Heart left ventricle (tissue), 16 donors: ENCODE results near the gene MYOCD. TPM values are rescaled to one million over a fixed set of nuclear protein-coding genes. Genes with fewer than 3 reads are reported as not detected.

Experiments
- ATAC-seq, 4 donors: fragments of 200-7000 bp; cut with Tn5 transposase; one replicate each; pipeline ENCODE4 v1.9.1; 2020 to 2022; ENCODE audit warnings: moderate library complexity in 4 of 4, mild to moderate bottlenecking in 3 of 4, moderate number of reproducible peaks in 1 of 4
- DNase-seq, 5 donors: peaks; one replicate each; pipeline ENCODE4 v3.0.0-alpha.2; 2020
- H3K27ac ChIP-seq, 12 donors: fragments of 200-600 bp; sonication (generic) in 4 of 12; one replicate each; pipeline versions ENCODE4 v1.5.0 to v1.8.0; 2016 to 2022; ENCODE audit warnings: mild to moderate bottlenecking in 2 of 12
- H3K27me3 ChIP-seq, 9 donors: fragments of 200-600 bp; sonication (generic) in 2 of 9; one replicate each; pipeline versions ENCODE4 v1.5.1 to v1.8.0; 2016 to 2022; ENCODE audit warnings: mild to moderate bottlenecking in 3 of 9
- H3K36me3 ChIP-seq, 9 donors: fragments of 200-600 bp; sonication (generic) in 2 of 9; one replicate each; pipeline versions ENCODE4 v1.5.0 to v1.8.0; 2018 to 2022; ENCODE audit warnings: mild to moderate bottlenecking in 2 of 9
- H3K4me1 ChIP-seq, 12 donors: fragments of 200-600 bp; sonication (generic) in 4 of 12; one replicate each; pipeline versions ENCODE4 v1.5.0 to v1.8.0; 2016 to 2022; ENCODE audit warnings: mild to moderate bottlenecking in 3 of 12
- H3K4me3 ChIP-seq, 12 donors: fragments of 200-600 bp; sonication (generic) in 4 of 12; one replicate each; pipeline versions ENCODE4 v1.5.0 to v1.8.0; 2017 to 2022; ENCODE audit warnings: mild to moderate bottlenecking in 9 of 12, moderate library complexity in 4 of 12
- H3K9me3 ChIP-seq, 12 donors: fragments of 200-600 bp; sonication (generic) in 4 of 12; one replicate each; pipeline versions ENCODE4 v1.5.0 to v1.8.0; 2016 to 2022; ENCODE audit warnings: mild to moderate bottlenecking in 1 of 12
- POLR2A ChIP-seq, 2 donors: fragments of 450-650 bp; IDR thresholded peaks; one replicate each; pipeline ENCODE4 v1.6.1; 2017; ENCODE audit warnings: antibody characterized with exemption in 2 of 2, mild to moderate bottlenecking in 2 of 2, moderate library complexity in 2 of 2
- WGBS, 4 donors: extraction: QIAGEN DNeasy Blood & Tissue Kit in 2 of 4; methylation state at CpG; one replicate each; pipeline versions ENCODE4 v1.1.5 to v1.1.7; 2013 to 2018; 5-methylcytosine and 5-hydroxymethylcytosine counted together
- intact Hi-C, 10 donors: fragments of 100-400 bp; cut with DNase I; formaldehyde crosslinking; loops; one replicate each; pipeline versions ENCODE4 v1.11.1 to v1.14.2; 2022
- polyA plus RNA-seq, 2 donors: library from polyadenylated mRNA; stranded (reverse); fragments of 200-250 nt; gene quantifications; one replicate each; pipeline ENCODE4 v1.2.3, GENCODE V29; 2013
- total RNA-seq, 9 donors: library from RNA; depleted of rRNA in 2 of 9; stranded (reverse); fragments of >200 nt in 2 of 9; fragmentation: NEBNext Ultra II Directional in 3 of 9; extraction: Animal tissue kit (Norgen Biotek cat#: 25700) in 3 of 9; gene quantifications; one replicate each; pipeline versions ENCODE4 v1.1.0 to v1.2.4, GENCODE V29; 2016 to 2023
- TF ChIP-seq, protein P1 (sequence below), 12 donors: fragments of 200-600 bp; sonication (generic) in 4 of 12; IDR thresholded peaks; one replicate each; pipeline versions ENCODE4 v1.5.0 to v1.8.0; 2018 to 2022; ENCODE audit warnings: antibody characterized with exemption in 12 of 12, mild to moderate bottlenecking in 5 of 12
- donor health status: ischemic (EF 13 %, LVEDD 7.1; RV severe dilation, severe dysfunction).
- donor health status: healthy with polysubstance abuse.
- donor health status: DM: no; HTN: yes; CAD: no.
- donor health status: DM: no; HTN: no; CAD: no.
- donor health status: ischemic (EF 25% LVEDD 6.9; RV normal size, moderate dysfunction).
- donor health status: ischemic (EF 25% LVEDD 5.7; RV mildly dilated, moderate dysfunction).
- donor health status: healthy.
- donor health status: DM: yes; HTN: yes; CAD: no.
- donor health status: ischemic (EF 35%, LVEDD 5.7; RV mildly dilated, moderate dysfunction).
- donor health status: nonischemic (EF 11% LVEDD 7.7; RV severe dilation, severe dysfunction).
- donor health status: DM: yes; HTN: yes; CAD: no.
- donor health status: PGD.
- donor health status: ischemic (EF 29% LVEDD 5.4; RV normal size, mild dysfunction).
- donor health status: nonischemic (EF 23%, LVEDD 6.1; RV moderate dilation, normal function).

Gene MYOCD
- total and polyA plus RNA-seq, 11 donors: 12.9 to 77.2 (median 45.9) TPM

DNA sequence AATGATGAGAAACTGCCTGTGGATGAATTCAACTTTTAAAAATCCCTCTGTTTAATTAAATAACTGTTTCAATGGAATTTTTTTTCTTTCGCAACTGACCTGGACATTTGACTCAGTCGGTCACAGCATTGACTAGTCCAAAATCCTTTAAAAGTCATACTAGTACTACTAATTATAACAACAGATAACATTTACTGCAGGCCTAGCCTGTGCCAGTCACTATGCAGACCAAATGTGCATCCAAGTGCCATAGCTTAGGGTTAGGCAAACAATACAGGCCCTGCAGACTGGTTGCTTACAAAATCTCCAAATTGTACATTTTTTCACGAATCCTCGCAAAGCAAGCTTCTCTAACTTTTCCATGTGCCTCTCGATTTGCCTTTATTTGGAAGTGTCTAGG, 56.6 kb downstream of the MYOCD start:
- Histone ChIP-seq H3K9me3 (no peaks in the 10 kb centered on the region), H3K4me1 (peaks cover 0 to 16% (median 4%) of the 10 kb centered on the region in 12 donors), H3K27ac (peak overlapping the region in 6 of 12 donors; percentile 11 to 48 (median 36)), H3K36me3 (peaks cover 0 to 54% (median 3%) of the 10 kb centered on the region in 9 donors), H3K4me3 (no peak overlapping the region), H3K27me3 (no peaks in the 10 kb centered on the region)
- TF ChIP-seq POLR2A (IDR thresholded peaks at IDR 0.05): no peak
- TF ChIP-seq, protein P1, sequence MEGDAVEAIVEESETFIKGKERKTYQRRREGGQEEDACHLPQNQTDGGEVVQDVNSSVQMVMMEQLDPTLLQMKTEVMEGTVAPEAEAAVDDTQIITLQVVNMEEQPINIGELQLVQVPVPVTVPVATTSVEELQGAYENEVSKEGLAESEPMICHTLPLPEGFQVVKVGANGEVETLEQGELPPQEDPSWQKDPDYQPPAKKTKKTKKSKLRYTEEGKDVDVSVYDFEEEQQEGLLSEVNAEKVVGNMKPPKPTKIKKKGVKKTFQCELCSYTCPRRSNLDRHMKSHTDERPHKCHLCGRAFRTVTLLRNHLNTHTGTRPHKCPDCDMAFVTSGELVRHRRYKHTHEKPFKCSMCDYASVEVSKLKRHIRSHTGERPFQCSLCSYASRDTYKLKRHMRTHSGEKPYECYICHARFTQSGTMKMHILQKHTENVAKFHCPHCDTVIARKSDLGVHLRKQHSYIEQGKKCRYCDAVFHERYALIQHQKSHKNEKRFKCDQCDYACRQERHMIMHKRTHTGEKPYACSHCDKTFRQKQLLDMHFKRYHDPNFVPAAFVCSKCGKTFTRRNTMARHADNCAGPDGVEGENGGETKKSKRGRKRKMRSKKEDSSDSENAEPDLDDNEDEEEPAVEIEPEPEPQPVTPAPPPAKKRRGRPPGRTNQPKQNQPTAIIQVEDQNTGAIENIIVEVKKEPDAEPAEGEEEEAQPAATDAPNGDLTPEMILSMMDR (IDR thresholded peaks at IDR 0.05): no peak
- ATAC-seq (peak; percentile 41 to 77 (median 56)), DNase-seq (no peak)
- 71 to 83% (median 81%) methylated on average over 5 of the region's 5 CpGs for WGBS, 4 donors
- intact Hi-C loops: no loop called here

DNA sequence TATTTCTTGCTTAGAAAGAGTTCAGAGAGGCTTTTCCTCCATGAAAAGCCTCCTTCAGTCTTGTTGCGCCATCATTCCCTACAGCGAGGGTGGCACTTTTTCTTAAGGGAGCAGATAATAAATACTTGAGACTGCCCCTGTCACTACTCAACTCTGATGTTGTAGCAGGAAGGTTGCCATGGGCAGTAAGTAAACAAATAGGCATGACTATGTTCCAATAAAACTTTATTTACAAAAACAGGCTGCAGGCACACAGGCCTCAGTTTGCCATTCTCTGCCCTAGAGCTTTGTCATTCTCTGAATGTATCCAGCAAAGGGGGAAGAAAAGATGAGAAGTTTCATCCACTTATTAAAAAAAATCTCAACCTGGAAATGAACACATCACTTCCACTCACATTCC, 60.4 kb downstream of the MYOCD start:
- peak overlapping the region in 4 of 12 donors; percentile 8 to 84 (median 82) for H3K27ac ChIP-seq
- intact Hi-C loops: no loop called here
- ATAC-seq (no peak), DNase-seq (no peak)
- WGBS, 4 donors: 92 to 98% (median 94%) methylated on average over 2 of the region's 2 CpGs
- no peaks in the 10 kb centered on the region for H3K27me3 ChIP-seq
- H3K4me3 ChIP-seq: no peak overlapping the region
- no peaks in the 10 kb centered on the region for H3K9me3 ChIP-seq
- peaks cover 0 to 35% (median 11%) of the 10 kb centered on the region in 12 donors for H3K4me1 ChIP-seq
- TF ChIP-seq, protein P1 (IDR thresholded peaks at IDR 0.05): no peak
- no peak for TF ChIP-seq POLR2A (IDR thresholded peaks at IDR 0.05)
- peaks cover 0 to 33% (median 0%) of the 10 kb centered on the region in 9 donors for H3K36me3 ChIP-seq

DNA sequence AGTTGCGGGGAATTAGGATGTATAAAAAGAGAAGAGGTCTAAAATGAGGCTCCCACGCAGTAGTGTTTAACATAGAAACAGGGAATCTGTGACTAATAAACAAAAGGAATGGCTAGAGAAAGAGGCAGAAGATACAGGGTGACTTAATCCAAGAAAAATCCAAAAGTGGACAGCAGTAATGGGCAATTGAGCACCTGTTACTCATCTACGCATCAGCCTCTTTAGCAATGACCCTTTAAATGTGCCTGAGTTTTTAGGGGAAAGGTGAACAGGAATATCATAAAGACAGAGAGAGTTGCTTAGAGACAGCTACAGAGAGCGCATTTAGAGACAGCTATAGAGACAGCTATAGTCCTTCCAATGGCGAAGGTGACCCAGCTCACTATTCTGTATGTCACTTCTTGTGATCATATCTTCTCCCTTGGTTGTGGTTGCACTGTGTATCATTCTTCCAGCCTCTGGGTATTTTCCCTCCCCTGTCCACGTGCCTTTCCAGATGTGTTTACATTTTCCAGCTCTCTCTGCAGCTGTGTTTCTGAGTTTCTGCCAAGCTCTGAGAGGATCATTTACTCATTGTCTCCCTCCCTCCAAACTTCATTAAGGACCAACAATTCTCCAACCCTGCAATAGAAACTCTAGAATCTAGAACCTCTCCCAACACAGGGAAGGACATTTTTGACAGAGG, 61.5 kb downstream of the MYOCD start:
- no peaks in the 10 kb centered on the region for H3K27me3 ChIP-seq
- H3K27ac ChIP-seq: peak overlapping the region in 9 of 12 donors; percentile 4 to 91 (median 78)
- intact Hi-C loops: no loop called here
- ATAC-seq: no peak
- H3K4me3 ChIP-seq: no peak overlapping the region
- 64 to 70% (median 67%) methylated on average over 6 of the region's 6 CpGs for WGBS, 4 donors
- TF ChIP-seq POLR2A (IDR thresholded peaks at IDR 0.05): no peak
- peaks cover 0 to 33% (median 0%) of the 10 kb centered on the region in 9 donors for H3K36me3 ChIP-seq
- DNase-seq: no peak
- H3K4me1 ChIP-seq: peaks cover 0 to 38% (median 13%) of the 10 kb centered on the region in 12 donors
- H3K9me3 ChIP-seq: no peaks in the 10 kb centered on the region

DNA sequence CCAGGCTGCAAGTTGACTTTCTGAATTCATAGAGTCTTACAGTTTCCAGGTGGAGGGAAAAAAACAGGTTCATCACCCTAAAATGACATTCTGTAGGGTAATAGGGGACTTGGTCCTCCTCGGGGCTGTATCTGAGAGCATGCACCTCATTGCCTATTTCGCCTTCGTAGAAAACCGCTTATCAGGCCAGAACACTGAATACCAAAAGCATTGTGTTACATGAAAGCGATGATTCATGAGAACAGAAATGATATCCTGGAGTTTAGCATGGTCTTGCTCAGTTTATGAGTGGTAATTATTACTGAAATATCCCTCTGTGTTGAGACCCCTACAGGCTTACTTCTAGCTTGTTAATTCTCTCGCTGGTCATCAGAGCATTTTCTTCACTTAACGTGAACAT, 62.2 kb downstream of the MYOCD start:
- H3K27me3 ChIP-seq: no peaks in the 10 kb centered on the region
- no peaks in the 10 kb centered on the region for H3K9me3 ChIP-seq
- 56 to 63% (median 60%) methylated on average over 7 of the region's 7 CpGs for WGBS, 4 donors
- DNase-seq (no peak), ATAC-seq (no peak)
- peaks cover 0 to 27% (median 0%) of the 10 kb centered on the region in 9 donors for H3K36me3 ChIP-seq
- TF ChIP-seq, protein P1 (IDR thresholded peaks at IDR 0.05): no peak
- no peak for TF ChIP-seq POLR2A (IDR thresholded peaks at IDR 0.05)
- H3K27ac ChIP-seq: peak overlapping the region in 10 of 12 donors; percentile 20 to 91 (median 79)
- H3K4me1 ChIP-seq: peaks cover 0 to 40% (median 13%) of the 10 kb centered on the region in 12 donors
- intact Hi-C loops: no loop called here
- no peak overlapping the region for H3K4me3 ChIP-seq
